Transverse colon (tissue), 4 donors: Measurements from ENCODE around the gene TNFAIP6. TPM values are rescaled to one million over a fixed set of nuclear protein-coding genes. Genes with fewer than 3 reads are reported as not detected.

Source experiments
- DNase-seq: peaks from one replicate; pipeline ENCODE4 v3.0.0-alpha.2; 2019
- H3K27ac ChIP-seq, 4 donors: fragments of 200-600 bp; sonication (generic); 2 replicates each; pipeline ENCODE4 v1.5.1; 2016 to 2018; ENCODE audit warnings: inconsistent platforms in 4 of 4
- H3K27me3 ChIP-seq: fragments of 200-600 bp; sonication (generic); 2 replicates; pipeline ENCODE4 v1.5.1; 2017; ENCODE audit warnings: inconsistent platforms
- H3K36me3 ChIP-seq, 4 donors: fragments of 200-600 bp; sonication (generic); 2 replicates each; pipeline ENCODE4 v1.5.1; 2017 to 2019; ENCODE audit warnings: inconsistent platforms in 4 of 4
- H3K4me1 ChIP-seq, 4 donors: fragments of 200-600 bp; sonication (generic); 2 replicates each; pipeline ENCODE4 v1.5.1; 2017 to 2020; ENCODE audit warnings: inconsistent platforms in 4 of 4
- H3K4me3 ChIP-seq, 4 donors: fragments of 200-600 bp; sonication (generic); 1 replicate in 1 of 4; 2 replicates in 3 of 4; pipeline versions ENCODE4 v1.5.1 to v1.6.1; 2017 to 2019; ENCODE audit warnings: inconsistent platforms in 4 of 4
- H3K9me3 ChIP-seq, 2 donors: fragments of 200-600 bp; sonication (generic); 2 replicates each; pipeline ENCODE4 v1.5.1; 2017 to 2019; ENCODE audit warnings: inconsistent platforms in 2 of 2
- EP300 ChIP-seq: sonication (generic); formaldehyde crosslinking; IDR thresholded peaks from one replicate; pipeline ENCODE4 v1.6.1; 2017; ENCODE audit warnings: antibody characterized with exemption, low read depth
- POLR2A ChIP-seq: fragments of 450-650 bp; IDR thresholded peaks from one replicate; pipeline ENCODE4 v1.6.1; 2016; ENCODE audit warnings: antibody characterized with exemption, mild to moderate bottlenecking, moderate library complexity
- POLR2AphosphoS5 ChIP-seq, 3 donors: sonication (generic); formaldehyde crosslinking; IDR thresholded peaks; one replicate each; pipeline ENCODE4 v1.6.1; 2016; ENCODE audit warnings: antibody characterized with exemption in 3 of 3
- WGBS, 2 donors: methylation state at CpG; one replicate each; pipeline ENCODE4 v1.1.5; 2018; ENCODE audit warnings: low coverage in 1 of 2; 5-methylcytosine and 5-hydroxymethylcytosine counted together
- in situ Hi-C, 4 donors: fragments of 200-750 bp; cut with MboI; loops; one replicate each; pipeline versions ENCODE4 v1.15.0 to v1.15.1; 2017; ENCODE audit warnings: low sequenced_read_pairs in 3 of 4, low pct_ligation_motif_present in 1 of 4, low pct_unique_long_range_greater_than_20kb in 1 of 4
- intact Hi-C: fragments of 100-400 bp; cut with DNase I; formaldehyde crosslinking; loops from one replicate; pipeline ENCODE4 v1.15.1; 2023; ENCODE audit warnings: low total_unique reads
- total RNA-seq, 4 donors: library from RNA; depleted of rRNA; stranded (reverse); fragments of >200 nt; gene quantifications; one replicate each; pipeline ENCODE4 v1.1.0, GENCODE V29; 2016
- TF ChIP-seq, protein P1 (sequence below), 5 experiments: fragments of 200-600 bp in 3 of 5; fragments of 450-650 bp in 2 of 5; sonication (generic) in 3 of 5; IDR thresholded peaks; 1 replicate in 2 of 5; 2 replicates in 3 of 5; pipeline ENCODE4 v1.5.1; 2016 to 2017; ENCODE audit warnings: antibody characterized with exemption in 5 of 5, inconsistent platforms in 3 of 5, mild to moderate bottlenecking in 2 of 5, moderate library complexity in 1 of 5

Gene TNFAIP6
- total RNA-seq, 4 donors from 2014 or later = 0.95 TPM; not detected in 3

DNA sequence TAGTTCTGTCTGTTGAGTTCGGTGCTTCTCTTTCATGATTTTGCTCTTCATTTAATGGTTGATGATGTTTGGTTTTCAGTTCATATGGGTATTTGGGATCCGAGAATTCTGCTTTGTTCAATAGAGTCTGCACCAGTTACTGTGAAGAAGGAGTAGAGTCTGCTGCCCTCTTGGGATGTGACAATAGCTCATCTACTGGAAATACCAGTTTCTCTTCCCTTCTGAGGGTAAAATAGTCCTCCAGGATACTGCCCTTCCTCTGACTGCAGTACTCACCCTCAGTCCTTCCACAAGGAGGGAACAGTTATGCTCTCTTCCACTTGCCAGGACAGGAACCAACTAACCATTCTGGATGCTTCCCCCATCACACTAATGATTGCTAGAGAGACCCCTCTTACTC lies 12.5 kb upstream of the TNFAIP6 start:
- no peaks in the 10 kb centered on the region for H3K27me3 ChIP-seq
- 84 to 93% methylated on average over 2 of the region's 2 CpGs for WGBS, 2 donors
- no peak for DNase-seq
- TF ChIP-seq, protein P1, sequence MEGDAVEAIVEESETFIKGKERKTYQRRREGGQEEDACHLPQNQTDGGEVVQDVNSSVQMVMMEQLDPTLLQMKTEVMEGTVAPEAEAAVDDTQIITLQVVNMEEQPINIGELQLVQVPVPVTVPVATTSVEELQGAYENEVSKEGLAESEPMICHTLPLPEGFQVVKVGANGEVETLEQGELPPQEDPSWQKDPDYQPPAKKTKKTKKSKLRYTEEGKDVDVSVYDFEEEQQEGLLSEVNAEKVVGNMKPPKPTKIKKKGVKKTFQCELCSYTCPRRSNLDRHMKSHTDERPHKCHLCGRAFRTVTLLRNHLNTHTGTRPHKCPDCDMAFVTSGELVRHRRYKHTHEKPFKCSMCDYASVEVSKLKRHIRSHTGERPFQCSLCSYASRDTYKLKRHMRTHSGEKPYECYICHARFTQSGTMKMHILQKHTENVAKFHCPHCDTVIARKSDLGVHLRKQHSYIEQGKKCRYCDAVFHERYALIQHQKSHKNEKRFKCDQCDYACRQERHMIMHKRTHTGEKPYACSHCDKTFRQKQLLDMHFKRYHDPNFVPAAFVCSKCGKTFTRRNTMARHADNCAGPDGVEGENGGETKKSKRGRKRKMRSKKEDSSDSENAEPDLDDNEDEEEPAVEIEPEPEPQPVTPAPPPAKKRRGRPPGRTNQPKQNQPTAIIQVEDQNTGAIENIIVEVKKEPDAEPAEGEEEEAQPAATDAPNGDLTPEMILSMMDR (IDR thresholded peaks at IDR 0.05) = no peak
- TF ChIP-seq POLR2A = no peak
- no peak for TF ChIP-seq POLR2AphosphoS5 (IDR thresholded peaks at IDR 0.05)
- TF ChIP-seq EP300 = no peak
- H3K27ac ChIP-seq = no peak overlapping the region
- H3K9me3 ChIP-seq = no peaks in the 10 kb centered on the region
- no peaks in the 10 kb centered on the region for H3K36me3 ChIP-seq
- in situ Hi-C loops = no loop called here
- no peaks in the 10 kb centered on the region for H3K4me1 ChIP-seq
- intact Hi-C loops = no loop called here
- H3K4me3 ChIP-seq = no peak overlapping the region

DNA sequence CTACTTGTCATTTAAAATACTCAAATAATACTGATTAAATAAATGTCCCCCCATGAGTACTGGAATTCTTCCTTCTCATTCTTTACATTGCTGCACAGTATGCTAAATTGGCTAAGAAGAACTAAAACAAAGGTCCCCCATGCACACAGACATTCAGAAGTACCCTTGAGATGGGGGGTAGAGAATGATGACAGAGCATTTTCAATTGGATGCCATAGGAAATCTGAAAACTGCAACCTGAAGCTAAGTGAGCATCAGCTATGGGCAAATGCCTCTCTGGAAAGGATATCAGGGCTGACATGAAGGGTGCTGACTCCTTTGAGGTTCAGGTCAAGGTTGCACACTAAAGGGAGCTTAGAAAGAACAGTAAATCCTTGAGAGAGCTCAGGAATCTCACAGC lies 10.1 kb upstream of the TNFAIP6 start:
- no peak overlapping the region for H3K27ac ChIP-seq
- H3K9me3 ChIP-seq = no peaks in the 10 kb centered on the region
- no peaks in the 10 kb centered on the region for H3K27me3 ChIP-seq
- in situ Hi-C loops (no loop called here), intact Hi-C loops (no loop called here)
- no peak for DNase-seq
- no peaks in the 10 kb centered on the region for H3K4me1 ChIP-seq
- no peaks in the 10 kb centered on the region for H3K36me3 ChIP-seq
- TF ChIP-seq POLR2AphosphoS5 (IDR thresholded peaks at IDR 0.05) (no peak), EP300 (no peak), POLR2A (no peak)
- TF ChIP-seq, protein P1 (IDR thresholded peaks at IDR 0.05) = no peak
- H3K4me3 ChIP-seq = no peak overlapping the region

DNA sequence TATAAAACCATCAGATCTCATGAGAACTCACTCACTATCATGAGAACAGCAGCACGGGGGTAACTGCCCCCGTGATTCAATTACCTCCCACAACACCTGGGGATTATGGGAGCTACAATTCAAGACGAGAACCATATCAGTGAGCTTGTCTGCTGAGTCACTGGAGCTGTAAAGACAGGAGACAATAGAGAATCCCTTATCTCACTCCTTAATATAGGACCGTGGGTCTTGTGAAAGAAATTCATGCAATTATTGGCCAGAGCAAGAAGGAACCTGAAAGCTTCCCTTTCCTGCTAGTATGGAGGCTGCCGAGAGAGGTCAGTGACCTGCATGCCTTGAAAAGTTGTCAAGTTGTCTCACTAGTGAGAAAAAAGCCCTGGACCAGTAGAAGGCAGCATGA lies 9.5 kb upstream of the TNFAIP6 start:
- H3K4me3 ChIP-seq = no peak overlapping the region
- no peak overlapping the region for H3K27ac ChIP-seq
- H3K36me3 ChIP-seq = no peaks in the 10 kb centered on the region
- no peaks in the 10 kb centered on the region for H3K27me3 ChIP-seq
- intact Hi-C loops = no loop called here
- in situ Hi-C loops = no loop called here
- no peaks in the 10 kb centered on the region for H3K4me1 ChIP-seq
- WGBS, 2 donors = 52 to 67% methylated on average over 3 to 5 of the region's 5 CpGs
- TF ChIP-seq EP300 (no peak), POLR2AphosphoS5 (IDR thresholded peaks at IDR 0.05) (no peak), POLR2A (no peak)
- TF ChIP-seq, protein P1 (IDR thresholded peaks at IDR 0.05) = no peak
- H3K9me3 ChIP-seq = no peaks in the 10 kb centered on the region
- DNase-seq = no peak

DNA sequence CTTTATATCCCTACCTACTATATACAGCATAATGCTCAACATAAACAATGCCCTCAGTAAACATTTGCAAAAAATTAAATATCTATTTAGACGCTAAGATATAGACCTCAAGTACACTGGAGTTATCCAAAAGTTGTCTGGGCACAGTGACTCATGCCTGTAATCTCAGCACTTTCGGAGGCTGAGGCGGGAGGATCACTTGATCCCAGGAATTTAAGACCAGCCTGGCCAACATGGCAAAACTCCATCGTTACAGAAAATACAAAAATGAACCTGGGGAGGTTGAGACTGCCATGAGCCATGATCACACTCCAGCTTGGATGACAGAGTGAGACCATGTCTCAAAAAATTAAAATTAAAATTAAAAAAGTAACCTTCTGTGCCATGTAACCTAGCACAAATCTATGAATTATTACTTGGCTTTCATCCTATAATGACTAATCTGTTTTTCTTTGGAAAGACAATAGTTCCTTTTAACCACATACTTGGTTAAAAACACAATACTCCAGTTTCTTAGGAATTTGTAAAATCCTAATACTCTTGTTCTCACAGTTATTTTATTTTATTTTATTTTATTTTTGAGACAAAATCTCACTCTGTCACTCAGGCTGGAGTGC lies 6.7 kb upstream of the TNFAIP6 start:
- Histone ChIP-seq H3K36me3 (no peaks in the 10 kb centered on the region), H3K27me3 (no peaks in the 10 kb centered on the region), H3K4me3 (no peak overlapping the region), H3K4me1 (no peaks in the 10 kb centered on the region), H3K27ac (no peak overlapping the region), H3K9me3 (no peaks in the 10 kb centered on the region)
- no peak for DNase-seq
- in situ Hi-C loops (no loop called here), intact Hi-C loops (no loop called here)
- TF ChIP-seq POLR2AphosphoS5 (IDR thresholded peaks at IDR 0.05) (no peak), EP300 (no peak), POLR2A (no peak)
- TF ChIP-seq, protein P1 (IDR thresholded peaks at IDR 0.05) = no peak
- WGBS, 2 donors = 85 to 88% methylated on average over 4 of the region's 4 CpGs
